ENCODE results near the gene TGIF1.

DNA sequence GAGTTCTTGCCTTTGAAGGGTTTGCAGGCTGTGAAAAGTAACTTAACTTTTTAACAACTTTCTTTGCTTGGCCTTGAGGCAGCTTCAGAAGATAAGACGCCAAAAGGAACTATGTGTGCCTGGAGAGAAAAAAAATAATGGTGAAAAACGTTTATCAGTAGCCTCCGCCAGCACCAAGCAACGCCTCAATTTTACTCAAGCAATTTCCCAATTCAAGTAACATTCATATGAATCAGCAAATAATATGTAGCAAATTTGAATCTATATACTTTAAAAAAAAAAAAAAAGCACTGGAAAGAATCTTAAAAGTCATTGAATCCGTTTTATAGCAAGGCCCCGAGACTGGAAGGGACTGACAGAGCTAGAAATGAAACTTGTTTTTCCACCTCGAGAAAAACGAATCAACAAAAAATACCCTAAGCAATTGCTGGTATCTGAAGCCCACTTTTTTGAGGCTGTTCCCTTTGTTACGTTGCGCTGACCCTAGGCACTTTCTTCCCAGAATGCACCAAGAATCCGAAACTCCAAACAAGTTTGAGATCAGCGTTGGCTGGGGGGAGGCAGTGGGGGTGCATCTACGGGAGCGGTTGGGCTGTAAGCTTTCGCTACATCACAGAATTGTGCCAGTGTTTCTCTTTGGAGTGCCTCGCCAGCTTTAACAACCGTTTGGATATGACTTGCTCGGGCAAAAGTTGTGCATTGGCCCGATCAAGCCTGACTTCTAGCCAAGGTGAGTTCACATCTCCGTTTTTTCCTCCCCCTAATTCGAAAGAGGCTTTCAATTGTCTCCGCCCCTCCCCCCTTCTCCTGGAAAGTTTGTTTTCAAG lies 2.7 kb upstream of the TGIF1 start:
- TF ChIP-seq, protein P1, sequence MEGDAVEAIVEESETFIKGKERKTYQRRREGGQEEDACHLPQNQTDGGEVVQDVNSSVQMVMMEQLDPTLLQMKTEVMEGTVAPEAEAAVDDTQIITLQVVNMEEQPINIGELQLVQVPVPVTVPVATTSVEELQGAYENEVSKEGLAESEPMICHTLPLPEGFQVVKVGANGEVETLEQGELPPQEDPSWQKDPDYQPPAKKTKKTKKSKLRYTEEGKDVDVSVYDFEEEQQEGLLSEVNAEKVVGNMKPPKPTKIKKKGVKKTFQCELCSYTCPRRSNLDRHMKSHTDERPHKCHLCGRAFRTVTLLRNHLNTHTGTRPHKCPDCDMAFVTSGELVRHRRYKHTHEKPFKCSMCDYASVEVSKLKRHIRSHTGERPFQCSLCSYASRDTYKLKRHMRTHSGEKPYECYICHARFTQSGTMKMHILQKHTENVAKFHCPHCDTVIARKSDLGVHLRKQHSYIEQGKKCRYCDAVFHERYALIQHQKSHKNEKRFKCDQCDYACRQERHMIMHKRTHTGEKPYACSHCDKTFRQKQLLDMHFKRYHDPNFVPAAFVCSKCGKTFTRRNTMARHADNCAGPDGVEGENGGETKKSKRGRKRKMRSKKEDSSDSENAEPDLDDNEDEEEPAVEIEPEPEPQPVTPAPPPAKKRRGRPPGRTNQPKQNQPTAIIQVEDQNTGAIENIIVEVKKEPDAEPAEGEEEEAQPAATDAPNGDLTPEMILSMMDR (IDR thresholded peaks at IDR 0.05 in 8 of 11, conservative IDR thresholded peaks at IDR 0.05 in 3 of 11): no peak
- no peak for TF ChIP-seq POLR2A (IDR thresholded peaks at IDR 0.05)

All from spleen (tissue), 7 donors.